ENCODE data around the gene DNAI2. TPM values are rescaled to one million over a fixed set of nuclear protein-coding genes. Genes with fewer than 3 reads are reported as not detected.

The DNAI2 gene
- total RNA-seq, 4 donors from 2014 or later: 0.13 TPM; not detected in 3

- H3K36me3 ChIP-seq: no peaks in the 10 kb centered on the region
- H3K4me1 ChIP-seq: peaks cover 14 to 27% of the 10 kb centered on the region in 2 donors
- no peak overlapping the region for H3K4me3 ChIP-seq (replicated peaks in 1 of 3)
- DNase-seq: peak; percentile 37 to 44
- peak overlapping the region in 1 of 3 donors; percentile 35 for H3K27ac ChIP-seq
- TF ChIP-seq CTCF (IDR thresholded peaks at IDR 0.05): no peak
- TF ChIP-seq POLR2A (IDR thresholded peaks at IDR 0.05): no peak
- intact Hi-C loops (cut with DNase I): no loop called here
- H3K9me3 ChIP-seq: no peaks in the 10 kb centered on the region
- no peaks in the 10 kb centered on the region for H3K27me3 ChIP-seq
- 53 to 55% methylated on average over 7 of the region's 7 CpGs for WGBS, 2 donors
Observed at GRCh38 chr17:74267579-74267978, 6.5 kb upstream of the DNAI2 start.

- WGBS, 2 donors: 27% methylated on average over 17 of the region's 17 CpGs
- peak overlapping the region in 2 of 3 donors; percentile 35 to 37 for H3K27ac ChIP-seq
Observed at GRCh38 chr17:74267987-74268499, 6.0 kb upstream of the DNAI2 start.

GRCh38 chr17:74268558-74268957 is 5.5 kb upstream of the DNAI2 start:
- WGBS, 2 donors: 24 to 34% methylated on average over 8 of the region's 8 CpGs
- intact Hi-C loops (cut with DNase I): no loop called here
- Histone ChIP-seq H3K4me3 (replicated peaks in 1 of 3) (no peak overlapping the region), H3K4me1 (peaks cover 14 to 30% of the 10 kb centered on the region in 2 donors), H3K27ac (peak overlapping the region in 1 of 3 donors; percentile 37), H3K9me3 (no peaks in the 10 kb centered on the region), H3K27me3 (no peaks in the 10 kb centered on the region), H3K36me3 (no peaks in the 10 kb centered on the region)
- no peak for TF ChIP-seq POLR2A (IDR thresholded peaks at IDR 0.05)
- TF ChIP-seq CTCF (IDR thresholded peaks at IDR 0.05): no peak
- DNase-seq: peak; percentile 34 to 35

More at GRCh38 chr17:74267987-74268499, 6.0 kb upstream of the DNAI2 start:
- intact Hi-C loops (cut with DNase I): no loop called here
- Histone ChIP-seq H3K27me3 (no peaks in the 10 kb centered on the region), H3K9me3 (no peaks in the 10 kb centered on the region), H3K4me3 (replicated peaks in 1 of 3) (no peak overlapping the region), H3K36me3 (no peaks in the 10 kb centered on the region), H3K4me1 (peaks cover 14 to 30% of the 10 kb centered on the region in 2 donors)
- TF ChIP-seq POLR2A (IDR thresholded peaks at IDR 0.05) (no peak), CTCF (IDR thresholded peaks at IDR 0.05) (no peak)
- DNase-seq: peak; percentile 80 to 83

- H3K9me3 ChIP-seq: no peaks in the 10 kb centered on the region
- TF ChIP-seq CTCF (IDR thresholded peaks at IDR 0.05): no peak
- TF ChIP-seq POLR2A (IDR thresholded peaks at IDR 0.05): no peak
- intact Hi-C loops (cut with DNase I): loop anchor here (2.0 kb wide), 1 partner anchor 60 kb away; no protein-coding TSS in a partner anchor
- no peaks in the 10 kb centered on the region for H3K27me3 ChIP-seq
- no peak for DNase-seq
- peaks cover 14 to 42% of the 10 kb centered on the region in 2 donors for H3K4me1 ChIP-seq
- no peak overlapping the region for H3K27ac ChIP-seq
- H3K4me3 ChIP-seq (replicated peaks in 1 of 3): no peak overlapping the region
- no peaks in the 10 kb centered on the region for H3K36me3 ChIP-seq
- 66 to 76% methylated on average over 10 of the region's 10 CpGs for WGBS, 2 donors
Observed at GRCh38 chr17:74270333-74270732, 3.7 kb upstream of the DNAI2 start.

GRCh38 chr17:74271281-74271680 is 2.8 kb upstream of the DNAI2 start:
- WGBS, 2 donors: 80 to 88% methylated on average over 3 of the region's 3 CpGs
- no peak overlapping the region for H3K4me3 ChIP-seq (replicated peaks in 1 of 3)
- intact Hi-C loops (cut with DNase I): loop anchor here (2.0 kb wide), 1 partner anchor 60 kb away; no protein-coding TSS in a partner anchor
- no peaks in the 10 kb centered on the region for H3K9me3 ChIP-seq
- no peak for TF ChIP-seq POLR2A (IDR thresholded peaks at IDR 0.05)
- TF ChIP-seq CTCF (IDR thresholded peaks at IDR 0.05): no peak
- DNase-seq: no peak
- peaks cover 14 to 51% of the 10 kb centered on the region in 2 donors for H3K4me1 ChIP-seq
- H3K27ac ChIP-seq: no peak overlapping the region
- no peaks in the 10 kb centered on the region for H3K36me3 ChIP-seq
- H3K27me3 ChIP-seq: no peaks in the 10 kb centered on the region

All from thyroid gland (tissue), 4 donors.